Transverse colon (tissue), 4 donors: ENCODE measurements around the gene TRIML2.

Source experiments
- CTCF ChIP-seq, 5 experiments: fragments of 200-600 bp in 3 of 5; fragments of 450-650 bp in 2 of 5; sonication (generic) in 3 of 5; IDR thresholded peaks; 1 replicate in 2 of 5; 2 replicates in 3 of 5; pipeline ENCODE4 v1.5.1; 2016 to 2017; ENCODE audit warnings: antibody characterized with exemption in 5 of 5, inconsistent platforms in 3 of 5, mild to moderate bottlenecking in 2 of 5, moderate library complexity in 1 of 5
- EP300 ChIP-seq: sonication (generic); formaldehyde crosslinking; IDR thresholded peaks from one replicate; pipeline ENCODE4 v1.6.1; 2017; ENCODE audit warnings: antibody characterized with exemption, low read depth
- POLR2A ChIP-seq: fragments of 450-650 bp; IDR thresholded peaks from one replicate; pipeline ENCODE4 v1.6.1; 2016; ENCODE audit warnings: antibody characterized with exemption, mild to moderate bottlenecking, moderate library complexity
- POLR2AphosphoS5 ChIP-seq, 3 donors: sonication (generic); formaldehyde crosslinking; IDR thresholded peaks; one replicate each; pipeline ENCODE4 v1.6.1; 2016; ENCODE audit warnings: antibody characterized with exemption in 3 of 3

GRCh38 chr4:188043154-188043553, 66.2 kb downstream of the TRIML2 start:
- TF ChIP-seq POLR2A (no peak), CTCF (IDR thresholded peaks at IDR 0.05) (no peak), POLR2AphosphoS5 (IDR thresholded peaks at IDR 0.05) (no peak), EP300 (no peak)
